Loucy (cell line): ENCODE data around the gene SF3B4.
"Not testable (repeated sequence)": the region's sequence is repeated elsewhere in the genome, so short reads cannot be mapped to it uniquely, and the experiment has no call there.

Experiments
- H2AFZ ChIP-seq: fragments of 200-600 bp; sonication (generic); 2 replicates; pipeline ENCODE4 v1.6.0; 2016; ENCODE audit warnings: antibody characterized with exemption, mild to moderate bottlenecking, low read length, moderate library complexity
- H3F3A ChIP-seq: fragments of 200-600 bp; 2 replicates; pipeline ENCODE4 v1.6.0; 2016; ENCODE audit warnings: antibody characterized with exemption, low read depth, mild to moderate bottlenecking
- H3K27me3 ChIP-seq: fragments of 200-600 bp; sonication (generic); 2 replicates; pipeline ENCODE4 v1.6.1; 2014; ENCODE audit warnings: low read length, mild to moderate bottlenecking; ENCODE audit not compliant: insufficient read depth, poor library complexity, severe bottlenecking
- H3K36me3 ChIP-seq: fragments of 200-600 bp; sonication (generic); 2 replicates; pipeline ENCODE4 v1.6.1; 2016; ENCODE audit warnings: low read length; ENCODE audit not compliant: insufficient read depth
- H3K4me1 ChIP-seq: fragments of 200-600 bp; sonication (generic); 2 replicates; pipeline ENCODE4 v1.5.1; 2014; ENCODE audit warnings: low read length, mild to moderate bottlenecking; ENCODE audit not compliant: insufficient read depth, poor library complexity, severe bottlenecking
- H3K4me2 ChIP-seq: fragments of 200-600 bp; sonication (generic); 2 replicates; pipeline ENCODE4 v1.6.0; 2014; ENCODE audit warnings: antibody characterized with exemption, low read length, low read depth, mild to moderate bottlenecking; ENCODE audit not compliant: poor library complexity, severe bottlenecking
- H3K4me3 ChIP-seq: fragments of 200-600 bp; sonication (generic); 2 replicates; pipeline ENCODE4 v1.5.1; 2014; ENCODE audit warnings: low read length, mild to moderate bottlenecking, mixed read lengths; ENCODE audit not compliant: poor library complexity, severe bottlenecking
- H3K79me2 ChIP-seq: fragments of 200-600 bp; sonication (generic); 2 replicates; pipeline ENCODE4 v1.6.1; 2014; ENCODE audit warnings: low read length; ENCODE audit not compliant: insufficient read depth
- H3K9ac ChIP-seq: fragments of 200-600 bp; sonication (generic); 2 replicates; pipeline ENCODE4 v1.6.0; 2014; ENCODE audit warnings: mild to moderate bottlenecking, low read depth, low read length, moderate library complexity; ENCODE audit not compliant: poor library complexity, severe bottlenecking
- H3K9me2 ChIP-seq: fragments of 200-600 bp; sonication (generic); replicated peaks from 2 replicates; pipeline ENCODE4 v1.6.1; 2016; ENCODE audit warnings: low read depth, low read length, mixed read lengths
- H3K9me3 ChIP-seq: fragments of 200-600 bp; sonication (generic); 2 replicates; pipeline ENCODE4 v1.6.1; 2014; ENCODE audit warnings: mild to moderate bottlenecking, antibody characterized with exemption, low read length, low read depth; ENCODE audit not compliant: insufficient read depth
- H4K20me1 ChIP-seq: fragments of 200-600 bp; sonication (generic); 2 replicates; pipeline ENCODE4 v1.6.0; 2014; ENCODE audit warnings: antibody characterized with exemption, low read length, mild to moderate bottlenecking; ENCODE audit not compliant: insufficient read depth, poor library complexity, severe bottlenecking
- CTCF ChIP-seq: fragments of 200-600 bp; sonication (generic); conservative IDR thresholded peaks from 2 replicates; pipeline ENCODE4 v1.5.1; 2014; ENCODE audit warnings: mild to moderate bottlenecking, antibody characterized with exemption, low read length
- EZH2phosphoT487 ChIP-seq: fragments of 200-600 bp; IDR thresholded peaks from 2 replicates; pipeline ENCODE4 v1.6.1; 2018; ENCODE audit warnings: antibody characterized with exemption, mild to moderate bottlenecking, moderate library complexity, borderline replicate concordance

SF3B4 gene

GRCh38 chr1:149942885-149943284 is 15.3 kb upstream of the SF3B4 start:
- no peaks in the 10 kb centered on the region for H4K20me1 ChIP-seq
- no peak for TF ChIP-seq CTCF
- TF ChIP-seq EZH2phosphoT487, result no peak
- H3K79me2 ChIP-seq, result no peaks in the 10 kb centered on the region
- H3K9ac ChIP-seq, result no peak overlapping the region
- no peaks in the 10 kb centered on the region for H3K9me2 ChIP-seq
- H3K4me1 ChIP-seq, result peaks cover 15% of the 10 kb centered on the region
- H3K4me2 ChIP-seq, result no peak overlapping the region
- H2AFZ ChIP-seq, result no peak overlapping the region; the same call in 1 of the 2 replicates
- no peaks in the 10 kb centered on the region for H3F3A ChIP-seq
- H3K9me3 ChIP-seq, result no peaks in the 10 kb centered on the region
- no peak overlapping the region for H3K4me3 ChIP-seq
- H3K27me3 ChIP-seq, result no peaks in the 10 kb centered on the region
- H3K36me3 ChIP-seq, result no peaks in the 10 kb centered on the region

GRCh38 chr1:149942207-149942606 is 14.6 kb upstream of the SF3B4 start:
- TF ChIP-seq CTCF, result no peak; the same call in 1 of the 2 replicates
- TF ChIP-seq EZH2phosphoT487, result no peak
- H3K4me3 ChIP-seq, result no peak overlapping the region
- no peaks in the 10 kb centered on the region for H3F3A ChIP-seq
- H3K4me2 ChIP-seq, result no peak overlapping the region
- H3K79me2 ChIP-seq, result no peaks in the 10 kb centered on the region
- H3K9ac ChIP-seq, result no peak overlapping the region
- no peaks in the 10 kb centered on the region for H3K36me3 ChIP-seq
- no peaks in the 10 kb centered on the region for H3K9me2 ChIP-seq
- H3K27me3 ChIP-seq, result no peaks in the 10 kb centered on the region
- no peaks in the 10 kb centered on the region for H3K9me3 ChIP-seq
- no peaks in the 10 kb centered on the region for H4K20me1 ChIP-seq
- H3K4me1 ChIP-seq, result peaks cover 22% of the 10 kb centered on the region
- H2AFZ ChIP-seq, result no peak overlapping the region

GRCh38 chr1:149940427-149940826 is 12.8 kb upstream of the SF3B4 start:
- no peaks in the 10 kb centered on the region for H3F3A ChIP-seq
- H3K4me2 ChIP-seq, result no peak overlapping the region
- H3K79me2 ChIP-seq, result no peaks in the 10 kb centered on the region
- peaks cover 25% of the 10 kb centered on the region for H3K4me1 ChIP-seq
- no peaks in the 10 kb centered on the region for H3K27me3 ChIP-seq
- H3K36me3 ChIP-seq, result no peaks in the 10 kb centered on the region
- H3K9me3 ChIP-seq, result no peaks in the 10 kb centered on the region
- H3K9ac ChIP-seq, result no peak overlapping the region
- TF ChIP-seq CTCF (no peak), EZH2phosphoT487 (no peak)
- no peak overlapping the region for H2AFZ ChIP-seq
- H4K20me1 ChIP-seq, result no peaks in the 10 kb centered on the region
- H3K9me2 ChIP-seq, result no peaks in the 10 kb centered on the region
- no peak overlapping the region for H3K4me3 ChIP-seq

- Histone ChIP-seq H2AFZ (peak overlapping the region; percentile 25; the same call in 1 of the 2 replicates), H3K9ac (peak overlapping the region; percentile 7)
- not testable (repeated sequence) for H3K79me2 ChIP-seq
Measured at GRCh38 chr1:149938668-149939003, 11.0 kb upstream of the SF3B4 start.

More at GRCh38 chr1:149938668-149939003, 11.0 kb upstream of the SF3B4 start:
- not testable (repeated sequence) for H3K9me3 ChIP-seq, H3K9me2 ChIP-seq, H3K36me3 ChIP-seq, H3K27me3 ChIP-seq, H3F3A ChIP-seq, H4K20me1 ChIP-seq
- H3K4me1 ChIP-seq, result peaks cover 25% of the 10 kb centered on the region
- peak overlapping the region; percentile 55 for H3K4me3 ChIP-seq
- H3K4me2 ChIP-seq, result peak overlapping the region; percentile 67
